Right ventricle myocardium superior (tissue), 1 donor: Measurements from ENCODE around the gene EIF5. TPM values are rescaled to one million over a fixed set of nuclear protein-coding genes. Genes with fewer than 3 reads are reported as not detected.
A peak's percentile ranks its signal among the peaks of the same experiment; 100 is the strongest.

ENCODE experiments used
- ATAC-seq: fragments of 200-7000 bp; cut with Tn5 transposase; one replicate; pipeline ENCODE4 v1.9.1; 2020; ENCODE audit warnings: mild to moderate bottlenecking; ENCODE audit not compliant: poor library complexity
- DNase-seq: peaks from one replicate; pipeline ENCODE4 v3.0.0-alpha.2; 2020
- intact Hi-C: fragments of 100-400 bp; cut with DNase I; formaldehyde crosslinking; loops from one replicate; pipeline ENCODE4 v1.11.2; 2022
- long read RNA-seq: library from polyadenylated mRNA; unstranded; transcript quantifications from one replicate; pipeline ENCODE4 v2.0.0, GENCODE V29; 2021
- total RNA-seq: library from RNA; stranded (reverse); fragmentation: NEBNext Ultra II Directional; extraction: Animal tissue kit (Norgen Biotek cat#: 25700); gene quantifications from one replicate; pipeline ENCODE4 v1.2.1, GENCODE V29; 2021
- donor health status: DM: no; HTN: yes; CAD: no; lungs with severe emphysema.

EIF5 gene
- total RNA-seq, result 234 TPM
- long read RNA-seq, full-length matches to known transcripts, result 488 of 620 reads
- long read RNA-seq, partial matches to known transcripts, result 80 of 620 reads
- long read RNA-seq, other reads (novel, unspliced or antisense), result 52 of 620 reads

- DNase-seq, result peak; percentile 99
- intact Hi-C loops, result no loop called here
- ATAC-seq, result peak; percentile 96
Observed at GRCh38 chr14:103333754-103334643, at the start of gene EIF5. EIF5 (plus strand) TSS chr14:103334237; CDS start chr14:103335861, 1,624 bp downstream.

DNA sequence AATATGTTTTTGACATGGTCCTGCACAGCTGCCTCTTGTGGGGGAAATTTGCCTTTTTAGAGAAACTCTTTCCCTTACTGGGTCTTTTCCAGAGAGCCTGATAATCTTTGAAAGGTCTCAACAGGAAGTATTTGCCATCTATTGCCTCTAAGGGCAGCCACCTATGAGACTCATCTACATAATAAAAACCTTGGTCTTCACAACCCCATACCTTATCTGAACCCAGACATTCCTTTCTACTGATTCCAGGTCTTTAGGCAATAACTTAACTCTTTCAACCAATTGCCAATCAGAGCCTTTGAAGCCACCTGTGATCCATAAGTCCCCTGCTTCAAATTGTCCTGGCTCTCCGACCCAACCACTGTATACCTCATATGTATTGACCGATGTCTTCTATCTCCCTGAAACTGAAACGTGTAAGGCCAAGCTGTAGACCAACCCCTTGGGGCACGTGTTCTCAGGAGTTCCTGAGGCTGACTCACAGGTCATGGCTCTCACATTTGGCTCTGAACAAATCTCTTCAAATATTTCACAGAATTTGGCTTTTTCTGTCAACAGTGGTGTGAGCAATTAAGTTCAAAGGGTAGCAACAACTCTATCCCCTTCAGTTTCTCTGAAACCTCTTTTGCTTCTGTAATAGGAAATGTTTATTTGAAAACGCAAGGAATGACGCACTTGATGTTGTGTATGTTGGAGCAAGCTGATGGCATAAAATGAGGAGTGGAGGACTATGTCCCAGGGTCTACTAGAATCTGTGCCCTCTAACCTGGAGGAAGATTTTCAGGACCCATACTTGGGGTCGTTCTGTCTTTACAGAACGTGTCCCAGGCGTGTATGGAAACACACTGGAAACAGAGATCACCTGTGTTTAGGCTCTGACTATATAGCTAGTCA lies 49.2 kb upstream of the EIF5 start:
- ATAC-seq, result no peak
- intact Hi-C loops, result loop anchor here (10.0 kb wide), 1 partner anchor 100 kb away; no protein-coding TSS in a partner anchor
- no peak for DNase-seq

GRCh38 chr14:103286460-103286859 lies 47.6 kb upstream of the EIF5 start:
- intact Hi-C loops, result loop anchor here (10.0 kb wide), 1 partner anchor 102 kb away; no protein-coding TSS in a partner anchor
- no peak for DNase-seq
- no peak for ATAC-seq

GRCh38 chr14:103286968-103287850 lies 46.8 kb upstream of the EIF5 start:
- ATAC-seq, result no peak
- no peak for DNase-seq
- intact Hi-C loops, result loop anchor here (10.0 kb wide), 1 partner anchor 102 kb away; no protein-coding TSS in a partner anchor

DNA sequence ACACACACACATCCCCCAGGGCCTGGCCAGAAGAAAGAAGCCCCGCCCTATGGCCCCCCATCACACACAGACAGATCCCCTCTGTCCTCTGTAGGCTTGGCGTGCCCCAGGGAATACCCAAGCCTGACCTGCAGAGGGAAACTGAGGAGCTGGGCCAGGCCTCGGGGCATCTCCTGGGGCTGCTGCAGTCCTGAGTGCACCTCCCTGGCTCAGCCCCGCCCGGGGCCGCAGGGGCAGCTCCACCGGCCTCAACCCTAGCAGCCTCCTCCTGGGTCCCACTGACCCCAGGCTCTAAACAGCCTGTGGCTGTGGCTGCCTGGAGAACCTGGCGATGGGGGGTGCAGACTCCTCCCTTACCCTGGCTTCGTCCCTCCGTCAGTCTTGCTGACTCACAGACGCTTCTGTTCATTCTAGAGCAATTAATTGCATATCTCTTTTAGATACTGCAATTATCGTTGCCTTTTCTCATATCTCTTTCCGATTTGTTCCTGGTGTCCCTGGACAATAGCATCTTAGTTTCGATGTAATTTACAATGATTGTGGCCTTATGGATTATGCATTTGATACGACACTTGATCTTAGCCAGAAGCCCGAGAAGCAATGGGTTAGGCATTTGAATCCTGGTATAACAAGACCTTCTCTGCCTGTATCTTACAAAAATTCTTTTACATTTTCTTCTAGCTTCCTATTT lies 45.8 kb upstream of the EIF5 start:
- ATAC-seq, result no peak
- intact Hi-C loops, result loop anchor here (10.0 kb wide), 1 partner anchor 103 kb away; no protein-coding TSS in a partner anchor
- no peak for DNase-seq

DNA sequence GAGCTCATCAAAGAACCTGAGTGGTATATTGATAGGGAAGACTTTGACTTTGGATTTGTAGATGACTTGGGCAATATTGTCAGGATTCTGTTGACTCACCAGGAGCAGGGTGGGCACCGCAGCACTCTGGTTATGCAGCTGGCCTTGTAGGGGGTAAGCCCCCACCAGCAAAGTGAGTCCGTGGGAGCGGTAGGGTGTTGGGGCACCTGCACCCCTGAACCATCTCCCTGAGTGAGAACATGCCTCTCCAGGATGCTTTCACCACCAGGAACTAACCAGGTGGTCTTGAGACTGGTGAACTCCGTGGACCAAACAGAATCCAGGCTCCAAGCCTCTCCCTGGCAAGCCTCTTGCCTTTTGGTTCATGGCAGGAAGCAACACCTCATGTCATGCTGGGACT lies 44.0 kb upstream of the EIF5 start:
- DNase-seq (no peak), ATAC-seq (no peak)
- intact Hi-C loops, result no loop called here

DNA sequence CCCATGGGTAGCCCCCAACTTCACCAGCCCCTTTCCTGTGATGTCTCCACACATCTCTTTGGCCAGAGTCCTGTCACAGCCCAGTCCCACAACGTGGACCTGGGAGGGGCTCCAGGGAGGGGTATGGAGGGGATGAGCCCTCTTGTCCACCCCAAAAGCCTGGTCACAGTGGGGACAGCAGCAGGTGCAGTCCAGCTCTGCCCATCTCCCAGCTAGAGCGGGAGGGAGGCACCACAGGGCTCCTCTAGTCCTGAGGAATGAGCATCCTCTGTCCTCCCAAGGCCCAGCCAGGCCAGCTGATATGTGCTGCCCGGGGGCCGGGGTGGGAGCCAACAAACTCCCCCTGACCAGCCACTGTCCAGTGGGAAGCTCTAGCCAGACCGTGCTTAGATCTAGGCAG lies 43.5 kb upstream of the EIF5 start:
- intact Hi-C loops, result no loop called here
- DNase-seq (no peak), ATAC-seq (no peak)

DNA sequence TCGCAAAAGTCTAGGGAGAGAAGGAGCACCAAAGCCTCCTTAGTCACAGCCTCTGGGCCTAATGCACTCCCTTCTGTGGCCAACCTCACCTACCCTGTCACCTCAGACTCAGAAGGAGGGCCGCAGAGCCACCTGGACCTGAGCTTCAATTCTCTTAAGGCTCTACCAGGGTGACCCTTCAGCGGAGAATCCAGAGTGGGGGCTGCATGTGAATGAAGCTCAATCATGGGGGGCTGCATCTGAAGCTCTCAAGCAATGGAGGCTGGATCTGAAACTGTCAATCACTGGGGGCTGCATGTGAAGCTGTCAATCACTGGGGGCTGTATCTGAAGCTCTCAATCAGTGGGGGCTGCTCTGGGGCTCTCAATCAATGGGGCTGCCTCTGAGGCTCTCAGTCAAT lies 43.1 kb upstream of the EIF5 start:
- no peak for ATAC-seq
- intact Hi-C loops, result no loop called here

DNA sequence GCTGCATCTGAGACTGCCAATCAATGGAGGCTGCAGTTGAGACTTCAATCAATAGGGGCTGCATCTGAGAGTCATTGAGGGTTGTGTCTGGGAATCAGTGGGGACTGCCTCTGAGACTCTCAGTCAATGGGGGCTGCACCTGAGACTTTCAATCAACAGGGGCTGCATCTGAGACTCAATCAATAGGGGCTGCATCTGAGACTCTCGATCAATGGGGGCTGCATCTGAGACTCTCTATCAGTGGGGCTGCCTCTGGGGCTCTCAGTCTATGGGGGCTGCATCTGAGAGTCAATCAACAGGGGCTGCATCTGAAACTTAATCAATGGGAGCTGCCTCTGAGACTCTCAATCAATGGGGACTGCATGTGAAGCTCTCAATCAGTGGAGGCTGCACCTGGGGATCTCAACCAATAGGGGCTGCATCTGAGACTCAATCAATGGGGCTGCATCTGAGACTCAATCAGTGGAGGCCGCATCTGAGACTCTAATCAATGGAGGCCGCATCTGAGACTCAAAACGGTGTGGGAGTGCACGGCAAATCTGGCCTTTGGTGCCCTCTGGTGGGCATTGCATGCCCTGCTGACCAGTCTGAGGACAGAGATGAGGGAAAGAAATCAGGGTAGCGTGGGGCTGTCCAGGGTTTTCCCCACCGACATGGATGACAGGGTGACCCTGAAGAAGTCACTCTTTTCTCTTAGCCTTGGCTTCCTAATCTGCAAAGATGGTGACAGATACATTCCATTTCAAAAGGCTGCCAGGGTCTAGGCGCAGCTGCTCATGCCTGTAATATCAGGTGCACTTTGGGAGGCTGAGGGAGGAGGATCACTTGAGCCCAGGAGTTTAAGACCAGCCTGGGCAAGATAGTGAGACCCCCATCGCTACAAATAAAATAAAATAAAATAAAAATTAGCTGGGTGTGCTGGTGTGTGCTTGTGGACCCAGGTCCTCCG lies 41.3 kb upstream of the EIF5 start:
- peak; percentile 93 for ATAC-seq
- intact Hi-C loops, result loop anchor here (1.0 kb wide), 1 partner anchor 187 kb away; no protein-coding TSS in a partner anchor
- peak; percentile 85 for DNase-seq

More for the DNA sequence above, 43.1 kb upstream of the EIF5 start:
- no peak for DNase-seq

- intact Hi-C loops, result no loop called here
- DNase-seq (no peak), ATAC-seq (no peak)
Observed at GRCh38 chr14:103293465-103293864, 40.6 kb upstream of the EIF5 start.

DNA sequence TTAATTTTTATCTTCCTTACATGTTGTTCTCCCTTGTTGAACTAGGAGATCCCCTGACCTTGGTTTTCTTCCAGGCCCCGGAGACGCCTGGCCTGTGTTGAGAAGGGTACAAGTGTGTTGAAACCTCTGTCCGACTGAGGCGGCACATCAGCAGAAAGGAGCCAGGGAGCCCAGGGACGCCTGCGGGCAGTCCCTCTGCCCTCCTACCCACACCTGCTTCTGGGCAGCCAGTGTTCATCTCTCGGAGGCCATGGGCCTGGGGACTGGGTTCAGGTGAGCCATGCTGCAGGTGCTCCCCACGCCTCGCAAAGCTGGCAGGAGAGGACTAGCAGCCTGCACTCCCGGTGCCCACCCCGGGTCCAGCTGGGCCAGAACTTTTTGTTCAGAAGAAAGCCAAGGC lies 39.9 kb upstream of the EIF5 start:
- ATAC-seq (no peak), DNase-seq (no peak)
- intact Hi-C loops, result no loop called here

DNA sequence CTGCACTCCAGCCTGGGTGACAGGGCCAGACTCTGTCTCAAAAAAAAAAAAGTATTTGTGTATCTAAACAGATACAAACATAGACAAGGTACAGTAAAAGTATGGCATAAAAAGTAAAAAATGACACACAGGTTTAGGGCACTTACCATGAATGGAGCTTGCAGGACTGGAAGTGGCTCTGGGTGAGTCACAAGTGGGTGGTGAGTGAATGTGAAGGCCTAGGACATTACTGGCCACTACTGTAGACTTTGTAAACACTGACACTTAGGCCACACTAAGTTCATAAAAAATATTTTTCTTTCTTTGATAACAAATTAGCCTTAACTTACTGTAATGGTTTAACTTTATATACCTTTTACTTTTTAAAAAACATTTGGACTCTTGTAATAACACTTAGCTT lies 38.0 kb upstream of the EIF5 start:
- intact Hi-C loops, result no loop called here
- DNase-seq, result no peak
- no peak for ATAC-seq

DNA sequence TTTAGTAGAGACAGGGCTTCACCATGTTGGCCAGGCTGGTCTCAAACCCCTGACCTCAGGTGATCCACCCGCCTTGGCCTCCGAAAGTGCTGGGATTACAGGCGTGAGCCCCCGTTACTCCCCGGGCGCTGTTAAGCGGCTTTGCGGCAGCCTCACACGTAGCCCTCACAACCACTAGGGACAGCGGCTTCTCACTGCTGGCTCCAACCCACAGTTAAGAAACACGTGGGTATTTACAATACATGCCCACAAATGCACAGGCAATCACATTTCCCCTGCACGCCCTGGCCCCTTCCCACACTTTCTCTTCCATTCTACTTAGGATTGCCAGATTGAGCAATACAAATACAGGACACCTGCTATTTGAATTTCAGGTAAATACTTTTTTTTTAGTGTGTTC lies 37.0 kb upstream of the EIF5 start:
- intact Hi-C loops, result no loop called here
- DNase-seq (no peak), ATAC-seq (no peak)

DNA sequence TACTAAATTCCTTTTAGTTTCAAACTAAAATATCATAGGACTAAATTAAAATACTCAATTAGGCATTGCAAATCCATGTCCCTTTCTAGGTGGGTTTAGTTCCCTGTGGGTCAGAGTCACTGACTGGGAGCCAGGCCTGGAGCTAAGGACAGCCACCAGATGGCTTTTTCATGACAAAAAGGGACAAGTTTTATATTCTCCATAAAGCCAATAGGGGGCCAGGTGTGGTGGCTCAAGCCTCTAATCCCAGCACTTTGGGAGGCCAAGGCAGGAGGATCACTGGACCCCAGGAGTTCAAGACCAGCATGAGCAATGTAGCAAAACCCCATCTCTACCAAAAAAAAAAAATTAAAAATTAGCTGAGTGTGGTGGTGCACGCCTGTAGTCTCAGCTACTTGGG lies 35.4 kb upstream of the EIF5 start:
- ATAC-seq (no peak), DNase-seq (no peak)
- intact Hi-C loops, result no loop called here

GRCh38 chr14:103301512-103302354 lies 32.3 kb upstream of the EIF5 start:
- intact Hi-C loops, result no loop called here
- ATAC-seq, result no peak
- no peak for DNase-seq

- no peak for ATAC-seq
Observed at GRCh38 chr14:103302966-103303365, 31.1 kb upstream of the EIF5 start.

More at GRCh38 chr14:103302966-103303365, 31.1 kb upstream of the EIF5 start:
- intact Hi-C loops, result no loop called here
- no peak for DNase-seq
